ENCODE results near the gene DSG1.

The DSG1 gene

GRCh38 chr18:31270578-31270977 is 47.4 kb upstream of the DSG1 start:
- Histone ChIP-seq H4K20me1 (ENCODE audit: low read depth, low read length) (no peaks in the 10 kb centered on the region; the same call in 1 of the 2 replicates), H3K4me3 (ENCODE audit: insufficient read depth, low read length, poor library complexity, severe bottlenecking) (no peak overlapping the region), H3K9me2 (replicated peaks; ENCODE audit: insufficient read depth, low read length) (no peaks in the 10 kb centered on the region), H3K4me2 (ENCODE audit: low read depth, low read length, poor library complexity, severe bottlenecking) (no peak overlapping the region), H3K27me3 (ENCODE audit: low read length) (no peaks in the 10 kb centered on the region), H3K27ac (ENCODE audit: low read depth, low read length) (no peak overlapping the region), H3K36me3 (ENCODE audit: low read length) (no peaks in the 10 kb centered on the region), H3K79me2 (ENCODE audit: insufficient read depth, low read length) (no peaks in the 10 kb centered on the region), H3K9me3 (ENCODE audit: insufficient read depth, low read length) (no peaks in the 10 kb centered on the region), H3K9ac (ENCODE audit: low read length) (no peak overlapping the region), H3F3A (ENCODE audit: insufficient read depth) (no peaks in the 10 kb centered on the region), H2AFZ (ENCODE audit: low read depth, low read length, severe bottlenecking) (no peak overlapping the region)
- no peak for TF ChIP-seq CTCF (IDR thresholded peaks at IDR 0.05; ENCODE audit: insufficient read depth, low read length, poor library complexity, severe bottlenecking)
- TF ChIP-seq EZH2phosphoT487 (conservative IDR thresholded peaks at IDR 0.05; ENCODE audit: low read length): no peak

GRCh38 chr18:31273812-31274527 is 44.0 kb upstream of the DSG1 start:
- Histone ChIP-seq H3F3A (ENCODE audit: insufficient read depth) (no peaks in the 10 kb centered on the region), H3K36me3 (ENCODE audit: low read length) (no peaks in the 10 kb centered on the region), H2AFZ (ENCODE audit: low read depth, low read length, severe bottlenecking) (no peak overlapping the region), H4K20me1 (ENCODE audit: low read depth, low read length) (no peaks in the 10 kb centered on the region; the same call in 1 of the 2 replicates), H3K79me2 (ENCODE audit: insufficient read depth, low read length) (no peaks in the 10 kb centered on the region), H3K4me3 (ENCODE audit: insufficient read depth, low read length, poor library complexity, severe bottlenecking) (no peak overlapping the region), H3K9me3 (ENCODE audit: insufficient read depth, low read length) (no peaks in the 10 kb centered on the region), H3K9ac (ENCODE audit: low read length) (no peak overlapping the region), H3K4me2 (ENCODE audit: low read depth, low read length, poor library complexity, severe bottlenecking) (no peak overlapping the region), H3K9me2 (replicated peaks; ENCODE audit: insufficient read depth, low read length) (no peaks in the 10 kb centered on the region), H3K27me3 (ENCODE audit: low read length) (no peaks in the 10 kb centered on the region), H3K27ac (ENCODE audit: low read depth, low read length) (no peak overlapping the region)
- TF ChIP-seq EZH2phosphoT487 (conservative IDR thresholded peaks at IDR 0.05; ENCODE audit: low read length): no peak
- no peak for TF ChIP-seq CTCF (IDR thresholded peaks at IDR 0.05; ENCODE audit: insufficient read depth, low read length, poor library complexity, severe bottlenecking)

GRCh38 chr18:31274931-31275330 is 43.0 kb upstream of the DSG1 start:
- Histone ChIP-seq H2AFZ (ENCODE audit: low read depth, low read length, severe bottlenecking) (no peak overlapping the region), H3K36me3 (ENCODE audit: low read length) (no peaks in the 10 kb centered on the region), H3K79me2 (ENCODE audit: insufficient read depth, low read length) (no peaks in the 10 kb centered on the region), H3F3A (ENCODE audit: insufficient read depth) (no peaks in the 10 kb centered on the region), H3K27me3 (ENCODE audit: low read length) (no peaks in the 10 kb centered on the region), H4K20me1 (ENCODE audit: low read depth, low read length) (no peaks in the 10 kb centered on the region; the same call in 1 of the 2 replicates), H3K9me2 (replicated peaks; ENCODE audit: insufficient read depth, low read length) (no peaks in the 10 kb centered on the region), H3K4me2 (ENCODE audit: low read depth, low read length, poor library complexity, severe bottlenecking) (no peak overlapping the region), H3K9ac (ENCODE audit: low read length) (no peak overlapping the region), H3K27ac (ENCODE audit: low read depth, low read length) (no peak overlapping the region), H3K9me3 (ENCODE audit: insufficient read depth, low read length) (no peaks in the 10 kb centered on the region), H3K4me3 (ENCODE audit: insufficient read depth, low read length, poor library complexity, severe bottlenecking) (no peak overlapping the region)
- TF ChIP-seq EZH2phosphoT487 (conservative IDR thresholded peaks at IDR 0.05; ENCODE audit: low read length) (no peak), CTCF (IDR thresholded peaks at IDR 0.05; ENCODE audit: insufficient read depth, low read length, poor library complexity, severe bottlenecking) (no peak)

Data from SU-DHL-6 (cell line).